Activated CD8-positive, alpha-beta memory T cell treated with anti-CD3 and anti-CD28 coated beads, Interleukin-2, amount 50 U/mL, for 4 hours (primary cell): ENCODE results near the gene EPB41L5.
"Not testable (repeated sequence)": the region's sequence is repeated elsewhere in the genome, so short reads cannot be mapped to it uniquely, and the experiment has no call there.

ENCODE experiments used
- DNase-seq: peaks from one replicate; pipeline ENCODE4 v3.0.0-alpha.2; 2020

EPB41L5 gene

GRCh38 chr2:120029672-120030640, 17.1 kb downstream of the EPB41L5 start:
- no peak for DNase-seq

- no peak for DNase-seq
These were observed 19.4 kb downstream of the EPB41L5 start for GRCh38 chr2:120032297-120032696.

- no peak for DNase-seq
These were observed 21.1 kb downstream of the EPB41L5 start for GRCh38 chr2:120034027-120034426.

- no peak for DNase-seq
These were observed 21.7 kb downstream of the EPB41L5 start for GRCh38 chr2:120034621-120035020.

GRCh38 chr2:120036145-120036544, 23.3 kb downstream of the EPB41L5 start:
- no peak for DNase-seq

- DNase-seq: no peak
These were observed 25.2 kb downstream of the EPB41L5 start for GRCh38 chr2:120037995-120038541.

GRCh38 chr2:120042359-120042758, 29.5 kb downstream of the EPB41L5 start:
- DNase-seq: no peak

GRCh38 chr2:120044336-120044735, 31.5 kb downstream of the EPB41L5 start:
- DNase-seq: no peak

GRCh38 chr2:120045775-120046174, 32.9 kb downstream of the EPB41L5 start:
- not testable (repeated sequence) for DNase-seq

GRCh38 chr2:120046252-120046651, 33.4 kb downstream of the EPB41L5 start:
- DNase-seq: not testable (repeated sequence)

GRCh38 chr2:120052597-120052996, 39.7 kb downstream of the EPB41L5 start:
- no peak for DNase-seq

GRCh38 chr2:120053891-120054290, 41.0 kb downstream of the EPB41L5 start:
- no peak for DNase-seq

- no peak for DNase-seq
These were observed 46.6 kb downstream of the EPB41L5 start for GRCh38 chr2:120059483-120059882.

GRCh38 chr2:120060088-120060623, 47.3 kb downstream of the EPB41L5 start:
- no peak for DNase-seq

- no peak for DNase-seq
These were observed 51.8 kb downstream of the EPB41L5 start for GRCh38 chr2:120064664-120065063.

GRCh38 chr2:120066800-120067547, 54.1 kb downstream of the EPB41L5 start:
- no peak for DNase-seq

- DNase-seq: not testable (repeated sequence)
These were observed 55.3 kb downstream of the EPB41L5 start for GRCh38 chr2:120068040-120068658.

- DNase-seq: no peak
These were observed 62.7 kb downstream of the EPB41L5 start for GRCh38 chr2:120075545-120075944.

GRCh38 chr2:120077896-120078295, 65.0 kb downstream of the EPB41L5 start:
- DNase-seq: no peak

GRCh38 chr2:120079647-120080046, 66.8 kb downstream of the EPB41L5 start:
- no peak for DNase-seq

GRCh38 chr2:120091436-120091835, 78.6 kb downstream of the EPB41L5 start:
- no peak for DNase-seq

GRCh38 chr2:120094795-120095194, 81.9 kb downstream of the EPB41L5 start:
- no peak for DNase-seq

- no peak for DNase-seq
These were observed 87.8 kb downstream of the EPB41L5 start for GRCh38 chr2:120100627-120101026.
